GM23338 (cell line): ENCODE measurements around the gene PLA2G12A. TPM values are rescaled to one million over a fixed set of nuclear protein-coding genes. Genes with fewer than 3 reads are reported as not detected.

Experiments used
- ATAC-seq: fragments of 200-7000 bp; cut with Tn5 transposase; 3 replicates; pipeline ENCODE4 v1.9.1; 2020
- DNase-seq: peaks from one replicate; pipeline ENCODE4 v3.0.0-alpha.2; 2015; ENCODE audit warnings: low spot score
- H2AFZ ChIP-seq: fragments of 200-600 bp; sonication (generic); 2 replicates; pipeline ENCODE4 v1.8.0; 2016; ENCODE audit warnings: antibody characterized with exemption, mild to moderate bottlenecking, moderate library complexity
- H3F3A ChIP-seq: fragments of 200-600 bp; sonication (generic); replicated peaks from 2 replicates; pipeline ENCODE4 v1.8.0; 2017; ENCODE audit warnings: antibody characterized with exemption, mixed run types, low read depth
- H3K27ac ChIP-seq: fragments of 200-600 bp; sonication (generic); 2 replicates; pipeline ENCODE4 v1.6.1; 2016; ENCODE audit warnings: low read depth
- H3K27me3 ChIP-seq: fragments of 200-600 bp; sonication (generic); 2 replicates; pipeline ENCODE4 v1.8.0; 2016; ENCODE audit warnings: mild to moderate bottlenecking, mixed run types, moderate library complexity; ENCODE audit not compliant: insufficient read depth
- H3K36me3 ChIP-seq: fragments of 200-600 bp; sonication (generic); 2 replicates; pipeline ENCODE4 v1.8.0; 2016; ENCODE audit warnings: mild to moderate bottlenecking; ENCODE audit not compliant: insufficient read depth
- H3K4me1 ChIP-seq: fragments of 200-600 bp; sonication (generic); 2 replicates; pipeline ENCODE4 v1.8.0; 2016; ENCODE audit warnings: mild to moderate bottlenecking, moderate library complexity; ENCODE audit not compliant: insufficient read depth
- H3K4me2 ChIP-seq: fragments of 200-600 bp; sonication (generic); 2 replicates; pipeline ENCODE4 v1.7.1; 2017; ENCODE audit warnings: mixed run types
- H3K4me3 ChIP-seq: fragments of 200-600 bp; sonication (generic); 2 replicates; pipeline ENCODE4 v1.6.1; 2016; ENCODE audit warnings: mixed run types
- H3K79me2 ChIP-seq: fragments of 200-600 bp; sonication (generic); replicated peaks from 2 replicates; pipeline ENCODE4 v1.8.0; 2017; ENCODE audit warnings: mild to moderate bottlenecking; ENCODE audit not compliant: insufficient read depth
- H3K9me2 ChIP-seq: fragments of 200-600 bp; sonication (generic); 2 replicates; pipeline ENCODE4 v1.8.0; 2017; ENCODE audit not compliant: insufficient read depth
- H4K20me1 ChIP-seq: fragments of 200-600 bp; sonication (generic); replicated peaks from 2 replicates; pipeline ENCODE4 v1.8.0; 2017; ENCODE audit warnings: mild to moderate bottlenecking; ENCODE audit not compliant: insufficient read depth
- H3K27ac Mint-ChIP-seq: 2 replicates; pipeline ENCODE4 v1.8.0; 2020; ENCODE audit warnings: inconsistent platforms, mild to moderate bottlenecking, moderate library complexity, mixed read lengths
- H3K27me3 Mint-ChIP-seq: 3 replicates; pipeline ENCODE4 v1.8.0; 2022; ENCODE audit warnings: low read depth, mild to moderate bottlenecking, moderate library complexity, mixed read lengths, inconsistent platforms; ENCODE audit not compliant: insufficient read depth, poor library complexity
- H3K36me3 Mint-ChIP-seq: 3 replicates; pipeline ENCODE4 v1.8.0; 2021; ENCODE audit warnings: low read depth, mild to moderate bottlenecking, inconsistent platforms, moderate library complexity, mixed read lengths
- H3K4me1 Mint-ChIP-seq: 3 replicates; pipeline ENCODE4 v1.8.0; 2020; ENCODE audit warnings: mild to moderate bottlenecking, inconsistent platforms, mixed read lengths
- H3K4me3 Mint-ChIP-seq: 3 replicates; pipeline ENCODE4 v1.8.0; 2021; ENCODE audit warnings: moderate library complexity, mild to moderate bottlenecking, inconsistent platforms, mixed read lengths
- H3K9me3 Mint-ChIP-seq: 3 replicates; pipeline ENCODE4 v1.8.0; 2020; ENCODE audit warnings: moderate library complexity, mild to moderate bottlenecking, inconsistent platforms, mixed read lengths
- CREB1 ChIP-seq: fragments of 250-450 bp; sonication (Bioruptor Pico); IDR thresholded peaks from 2 replicates; pipeline ENCODE4 v1.5.0; 2020; ENCODE audit warnings: low read depth, mild to moderate bottlenecking, moderate library complexity
- CTCF ChIP-seq, 2 experiments: fragments of 200-600 bp in 1 of 2; sonication (generic) in 1 of 2; conservative IDR thresholded peaks; 2 replicates each; pipeline versions ENCODE4 v1.5.1 to v1.6.1; 2016 to 2017; ENCODE audit warnings: antibody characterized with exemption in 2 of 2, low read depth in 2 of 2, mild to moderate bottlenecking in 2 of 2, moderate library complexity in 1 of 2
- ETS1 ChIP-seq: IDR thresholded peaks from 2 replicates; pipeline ENCODE4 v1.6.1; 2016; ENCODE audit warnings: antibody characterized with exemption
- EZH2 ChIP-seq: fragments of 200-600 bp; sonication (generic); IDR thresholded peaks from one replicate; pipeline ENCODE4 v1.8.0; 2017; ENCODE audit warnings: antibody characterized with exemption, mild to moderate bottlenecking, low read depth; ENCODE audit not compliant: unreplicated experiment
- EZH2phosphoT487 ChIP-seq: fragments of 200-600 bp; sonication (generic); IDR thresholded peaks from one replicate; pipeline ENCODE4 v1.8.1; 2018; ENCODE audit warnings: antibody characterized with exemption; ENCODE audit not compliant: unreplicated experiment
- JUNB ChIP-seq: IDR thresholded peaks from one replicate; pipeline ENCODE4 v1.6.1; 2016; ENCODE audit warnings: antibody characterized with exemption; ENCODE audit not compliant: unreplicated experiment
- NANOG ChIP-seq: IDR thresholded peaks from 2 replicates; pipeline ENCODE4 v1.6.1; 2016; ENCODE audit warnings: antibody characterized with exemption, borderline replicate concordance
- POLR2AphosphoS5 ChIP-seq: IDR thresholded peaks from 2 replicates; pipeline ENCODE4 v1.6.1; 2016; ENCODE audit warnings: antibody characterized with exemption, low read depth
- REST ChIP-seq: IDR thresholded peaks from one replicate; pipeline ENCODE4 v1.6.1; 2018; ENCODE audit warnings: antibody characterized with exemption; ENCODE audit not compliant: unreplicated experiment
- STAT1 ChIP-seq: IDR thresholded peaks from one replicate; pipeline ENCODE4 v1.6.1; 2016; ENCODE audit warnings: antibody characterized with exemption; ENCODE audit not compliant: unreplicated experiment
- ZNF114 ChIP-seq: fragments of 250-450 bp; sonication (Bioruptor Pico); IDR thresholded peaks from 2 replicates; pipeline ENCODE4 v1.5.0; 2020; ENCODE audit warnings: mild to moderate bottlenecking, moderate library complexity
- ZNF331 ChIP-seq: fragments of 250-450 bp; sonication (Bioruptor Pico); IDR thresholded peaks from 2 replicates; pipeline ENCODE4 v1.5.0; 2020; ENCODE audit warnings: low read depth, mild to moderate bottlenecking, moderate library complexity
- ZNF462 ChIP-seq: fragments of 250-450 bp; sonication (Bioruptor Pico); IDR thresholded peaks from 2 replicates; pipeline ENCODE4 v1.5.0; 2020; ENCODE audit warnings: mild to moderate bottlenecking, moderate library complexity
- polyA plus RNA-seq: library from polyadenylated mRNA; unstranded; fragments of >200 nt; fragmentation: Nextera tagmentation; extraction: Ambion mirVana; gene quantifications from 2 replicates; pipeline ENCODE4 v1.2.1, GENCODE V29; 2016
- total RNA-seq: library from RNA; depleted of rRNA; stranded (reverse); fragments of >200 nt; shearing (Covaris generic); gene quantifications from 2 replicates; pipeline ENCODE4 v1.2.3, GENCODE V29; 2014

The PLA2G12A gene
- total and polyA plus RNA-seq, 2 experiments from 2014 or later, result 30.8 to 70.7 TPM

GRCh38 chr4:109733728-109734127, 3.9 kb upstream of the PLA2G12A start:
- DNase-seq, result no peak
- Histone ChIP-seq H3K79me2 (peaks cover 7% of the 10 kb centered on the region), H3K4me2 (no peak overlapping the region), H3K27ac (no peak overlapping the region), H3K27me3 (no peaks in the 10 kb centered on the region), H2AFZ (no peak overlapping the region), H4K20me1 (no peaks in the 10 kb centered on the region), H3F3A (no peaks in the 10 kb centered on the region), H3K4me3 (no peak overlapping the region), H3K4me1 (0 out of 2 replicates have a peak, but pooled peaks cover 4% of the 10 kb centered on the region), H3K9me2 (no peaks in the 10 kb centered on the region), H3K36me3 (no peaks in the 10 kb centered on the region)
- no peak for TF ChIP-seq EZH2phosphoT487
- no peak for TF ChIP-seq ZNF462 (CRISPR knock-in tag)
- no peak for TF ChIP-seq ETS1
- TF ChIP-seq REST, result no peak
- no peak for TF ChIP-seq ZNF331 (CRISPR knock-in tag)
- no peak for TF ChIP-seq EZH2
- no peak for TF ChIP-seq POLR2AphosphoS5
- TF ChIP-seq JUNB, result no peak
- no peak for TF ChIP-seq STAT1
- no peak for TF ChIP-seq CREB1
- no peak for TF ChIP-seq CTCF (conservative IDR thresholded peaks at IDR 0.05; ENCODE audit: low read depth in 2 of 2)
- no peak for TF ChIP-seq NANOG
- TF ChIP-seq ZNF114 (CRISPR knock-in tag), result no peak
- peaks cover 5% of the 10 kb centered on the region; the same call in 2 of the 3 replicates for H3K4me1 Mint-ChIP-seq
- no peaks in the 10 kb centered on the region; the same call in 2 of the 3 replicates for H3K9me3 Mint-ChIP-seq
- H3K4me3 Mint-ChIP-seq, result no peak overlapping the region
- no peak for ATAC-seq
- peaks cover 13% of the 10 kb centered on the region for H3K27me3 Mint-ChIP-seq
- no peaks in the 10 kb centered on the region; the same call in 2 of the 3 replicates for H3K36me3 Mint-ChIP-seq
- no peak overlapping the region for H3K27ac Mint-ChIP-seq
